Tibial nerve (tissue), 4 donors: Measurements from ENCODE around the gene CARD10.

ENCODE experiments used
- EP300 ChIP-seq, 2 donors: sonication (generic); formaldehyde crosslinking; IDR thresholded peaks; one replicate each; pipeline ENCODE4 v1.6.1; 2017; ENCODE audit warnings: antibody characterized with exemption in 2 of 2, mild to moderate bottlenecking in 1 of 2
- TF ChIP-seq, protein P1 (sequence below), 5 experiments: fragments of 200-600 bp in 3 of 5; fragments of 450-650 bp in 2 of 5; sonication (generic) in 3 of 5; IDR thresholded peaks; one replicate each; pipeline ENCODE4 v1.5.1; 2016 to 2019; ENCODE audit warnings: antibody characterized with exemption in 5 of 5, mild to moderate bottlenecking in 3 of 5, moderate library complexity in 2 of 5

DNA sequence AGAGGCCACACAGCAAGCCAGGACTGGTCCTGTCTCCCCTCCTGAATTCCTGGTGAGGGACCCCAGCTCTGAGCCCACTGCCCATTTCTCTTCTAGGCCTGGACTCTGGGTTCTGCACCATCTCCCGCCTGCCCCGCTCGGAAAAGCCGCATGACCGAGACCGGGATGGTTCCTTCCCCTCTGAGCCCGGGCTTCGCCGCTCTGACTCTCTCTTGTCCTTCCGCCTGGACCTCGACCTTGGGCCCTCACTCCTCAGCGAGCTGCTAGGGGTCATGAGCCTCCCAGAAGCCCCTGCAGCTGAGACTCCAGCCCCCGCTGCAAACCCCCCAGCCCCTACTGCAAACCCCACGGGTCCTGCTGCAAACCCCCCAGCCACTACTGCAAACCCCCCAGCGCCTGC, 48.8 kb upstream of the CARD10 start:
- TF ChIP-seq, protein P1, sequence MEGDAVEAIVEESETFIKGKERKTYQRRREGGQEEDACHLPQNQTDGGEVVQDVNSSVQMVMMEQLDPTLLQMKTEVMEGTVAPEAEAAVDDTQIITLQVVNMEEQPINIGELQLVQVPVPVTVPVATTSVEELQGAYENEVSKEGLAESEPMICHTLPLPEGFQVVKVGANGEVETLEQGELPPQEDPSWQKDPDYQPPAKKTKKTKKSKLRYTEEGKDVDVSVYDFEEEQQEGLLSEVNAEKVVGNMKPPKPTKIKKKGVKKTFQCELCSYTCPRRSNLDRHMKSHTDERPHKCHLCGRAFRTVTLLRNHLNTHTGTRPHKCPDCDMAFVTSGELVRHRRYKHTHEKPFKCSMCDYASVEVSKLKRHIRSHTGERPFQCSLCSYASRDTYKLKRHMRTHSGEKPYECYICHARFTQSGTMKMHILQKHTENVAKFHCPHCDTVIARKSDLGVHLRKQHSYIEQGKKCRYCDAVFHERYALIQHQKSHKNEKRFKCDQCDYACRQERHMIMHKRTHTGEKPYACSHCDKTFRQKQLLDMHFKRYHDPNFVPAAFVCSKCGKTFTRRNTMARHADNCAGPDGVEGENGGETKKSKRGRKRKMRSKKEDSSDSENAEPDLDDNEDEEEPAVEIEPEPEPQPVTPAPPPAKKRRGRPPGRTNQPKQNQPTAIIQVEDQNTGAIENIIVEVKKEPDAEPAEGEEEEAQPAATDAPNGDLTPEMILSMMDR (IDR thresholded peaks at IDR 0.05) = no peak
- TF ChIP-seq EP300 (IDR thresholded peaks at IDR 0.05) = no peak
